Measurements from ENCODE around the gene BCS1L.
A peak's percentile ranks its signal among the peaks of the same experiment; 100 is the strongest.

The BCS1L gene, protein sequence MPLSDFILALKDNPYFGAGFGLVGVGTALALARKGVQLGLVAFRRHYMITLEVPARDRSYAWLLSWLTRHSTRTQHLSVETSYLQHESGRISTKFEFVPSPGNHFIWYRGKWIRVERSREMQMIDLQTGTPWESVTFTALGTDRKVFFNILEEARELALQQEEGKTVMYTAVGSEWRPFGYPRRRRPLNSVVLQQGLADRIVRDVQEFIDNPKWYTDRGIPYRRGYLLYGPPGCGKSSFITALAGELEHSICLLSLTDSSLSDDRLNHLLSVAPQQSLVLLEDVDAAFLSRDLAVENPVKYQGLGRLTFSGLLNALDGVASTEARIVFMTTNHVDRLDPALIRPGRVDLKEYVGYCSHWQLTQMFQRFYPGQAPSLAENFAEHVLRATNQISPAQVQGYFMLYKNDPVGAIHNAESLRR

GRCh38 chr2:218659258-218659987 lies at the start of gene BCS1L, which contains the start of gene ZNF142:
BCS1L (plus strand) TSS chr2:218659683; CDS start chr2:218660988, 1,305 bp downstream.
ZNF142 (minus strand) TSS chr2:218659623; CDS start chr2:218656429, 3,194 bp downstream.
- DNase-seq (ENCODE audit: low spot score): peak; percentile 88

DNA sequence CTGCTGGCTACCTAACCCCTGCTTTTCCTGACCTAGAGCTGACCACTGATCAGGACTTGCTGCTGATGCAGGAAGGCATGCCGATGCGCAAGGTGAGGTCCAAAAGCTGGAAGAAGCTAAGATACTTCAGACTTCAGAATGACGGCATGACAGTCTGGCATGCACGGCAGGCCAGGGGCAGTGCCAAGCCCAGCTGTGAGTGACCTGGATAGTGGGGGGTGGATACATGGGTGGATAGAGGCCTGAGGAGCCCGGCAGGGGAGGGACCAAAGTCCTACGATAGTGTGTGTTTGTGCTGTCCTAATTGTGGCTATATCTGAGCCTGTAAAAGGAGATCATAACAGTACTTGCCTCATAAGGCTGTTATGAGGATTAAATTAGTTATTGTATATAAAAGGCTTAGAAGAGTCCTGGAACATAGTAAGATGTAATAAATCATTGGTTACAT lies 43.6 kb upstream of the BCS1L start:
- DNase-seq (ENCODE audit: low spot score): no peak

- DNase-seq (ENCODE audit: low spot score): no peak
These were observed 41.2 kb upstream of the BCS1L start for GRCh38 chr2:218618102-218618860.

DNA sequence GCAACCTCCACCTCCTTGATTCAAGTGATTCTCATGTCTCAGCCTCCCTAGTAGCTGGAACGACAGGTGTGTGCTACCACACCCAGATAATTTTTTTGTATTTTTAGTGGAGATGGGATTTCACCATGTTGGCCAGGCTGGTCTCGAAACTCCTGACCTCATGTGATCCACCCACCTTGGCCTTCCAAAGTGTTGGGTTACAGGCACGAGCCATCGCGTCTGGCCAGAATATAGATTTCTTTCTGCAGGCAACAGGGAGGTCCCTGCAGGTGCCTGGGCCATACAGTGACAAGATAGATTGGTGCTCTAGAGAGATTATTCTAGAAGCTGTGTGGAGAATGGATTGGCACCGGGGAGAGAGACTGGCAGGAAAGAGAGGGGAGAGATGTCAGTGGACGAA lies 38.5 kb upstream of the BCS1L start:
- DNase-seq (ENCODE audit: low spot score): no peak

GRCh38 chr2:218622606-218623365 lies 36.7 kb upstream of the BCS1L start:
- DNase-seq (ENCODE audit: low spot score): peak; percentile 13

GRCh38 chr2:218623366-218623705 lies 36.1 kb upstream of the BCS1L start:
- DNase-seq (ENCODE audit: low spot score): no peak

GRCh38 chr2:218626369-218626768 lies 33.1 kb upstream of the BCS1L start:
- DNase-seq (ENCODE audit: low spot score): no peak

DNA sequence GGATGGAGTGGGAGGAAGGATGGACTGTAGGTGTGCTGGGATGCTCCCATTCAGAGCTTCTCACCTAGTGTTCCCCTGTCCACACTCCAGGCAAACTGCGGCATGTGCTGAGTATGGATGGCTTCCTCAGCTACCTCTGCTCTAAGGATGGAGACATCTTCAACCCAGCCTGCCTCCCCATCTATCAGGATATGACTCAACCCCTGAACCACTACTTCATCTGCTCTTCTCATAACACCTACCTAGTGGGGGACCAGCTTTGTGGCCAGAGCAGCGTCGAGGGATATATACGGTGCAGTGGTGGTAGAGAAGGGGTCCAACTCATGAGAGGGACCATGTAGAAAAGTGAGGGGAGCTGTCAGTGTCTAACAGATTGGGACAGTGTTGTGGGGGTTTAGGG lies 31.5 kb upstream of the BCS1L start:
- no peak for DNase-seq (ENCODE audit: low spot score)

- DNase-seq (ENCODE audit: low spot score): no peak
These were observed 27.6 kb upstream of the BCS1L start for GRCh38 chr2:218631837-218632236.

DNA sequence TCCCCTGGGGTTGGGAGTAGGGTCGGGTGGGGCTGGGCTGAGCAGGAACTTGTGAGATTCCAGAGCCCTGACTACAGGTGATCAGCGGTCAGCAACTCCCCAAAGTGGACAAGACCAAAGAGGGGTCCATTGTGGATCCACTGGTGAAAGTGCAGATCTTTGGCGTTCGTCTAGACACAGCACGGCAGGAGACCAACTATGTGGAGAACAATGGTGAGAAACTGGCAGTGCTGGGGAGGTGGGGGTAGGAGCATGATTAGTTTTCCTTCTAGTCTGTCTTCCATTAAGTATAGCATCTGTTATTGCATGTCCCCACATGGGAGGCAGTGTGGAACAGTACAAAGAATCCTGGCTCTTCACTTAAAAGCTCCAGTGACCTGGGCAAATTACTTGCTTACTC lies 23.8 kb upstream of the BCS1L start:
- DNase-seq (ENCODE audit: low spot score): no peak

- no peak for DNase-seq (ENCODE audit: low spot score)
These were observed 21.1 kb upstream of the BCS1L start for GRCh38 chr2:218638372-218638771.

GRCh38 chr2:218642121-218642656 lies 17.3 kb upstream of the BCS1L start:
- no peak for DNase-seq (ENCODE audit: low spot score)

GRCh38 chr2:218642786-218643185 lies 16.7 kb upstream of the BCS1L start:
- DNase-seq (ENCODE audit: low spot score): no peak

GRCh38 chr2:218643751-218644310 lies 15.7 kb upstream of the BCS1L start:
- no peak for DNase-seq (ENCODE audit: low spot score)

GRCh38 chr2:218644721-218645120 lies 14.8 kb upstream of the BCS1L start:
- DNase-seq (ENCODE audit: low spot score): no peak

- DNase-seq (ENCODE audit: low spot score): no peak
These were observed 14.4 kb upstream of the BCS1L start for GRCh38 chr2:218645126-218645525.

DNA sequence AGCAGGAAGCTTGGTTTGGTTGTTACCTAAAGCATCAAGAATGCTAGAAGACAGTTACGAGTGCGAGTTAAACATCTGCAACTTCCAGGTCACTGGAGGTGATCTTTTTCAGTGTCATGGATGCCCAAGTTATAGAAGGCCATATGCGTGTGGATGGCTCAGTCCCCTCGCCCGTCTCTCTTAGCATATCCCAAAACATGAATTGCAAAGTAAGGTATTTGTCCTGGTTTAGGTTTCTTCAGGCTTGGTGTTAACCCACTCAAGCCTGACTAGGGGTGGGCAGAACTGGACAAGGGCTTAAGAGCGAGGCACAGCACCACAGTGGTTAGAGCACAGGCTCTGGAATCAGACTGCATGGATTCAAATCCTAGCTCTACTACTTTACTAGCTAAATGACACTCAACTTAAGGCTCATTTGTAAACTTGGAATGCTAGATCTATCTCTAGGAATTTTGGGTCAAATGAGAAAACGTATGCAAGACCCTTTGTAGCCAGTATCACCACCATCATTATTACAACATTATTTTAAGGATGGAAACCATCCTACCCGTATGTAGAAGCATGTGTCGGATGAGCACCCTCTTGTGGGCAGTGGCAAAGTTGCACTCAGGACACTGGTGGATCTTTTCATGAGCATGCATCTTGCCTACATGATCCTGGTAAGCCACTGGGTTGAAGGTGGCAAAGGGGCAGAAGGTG lies 11.2 kb upstream of the BCS1L start:
- peak; percentile 56 for DNase-seq (ENCODE audit: low spot score)

- no peak for DNase-seq (ENCODE audit: low spot score)
These were observed 10.7 kb upstream of the BCS1L start for GRCh38 chr2:218648787-218649100.

DNA sequence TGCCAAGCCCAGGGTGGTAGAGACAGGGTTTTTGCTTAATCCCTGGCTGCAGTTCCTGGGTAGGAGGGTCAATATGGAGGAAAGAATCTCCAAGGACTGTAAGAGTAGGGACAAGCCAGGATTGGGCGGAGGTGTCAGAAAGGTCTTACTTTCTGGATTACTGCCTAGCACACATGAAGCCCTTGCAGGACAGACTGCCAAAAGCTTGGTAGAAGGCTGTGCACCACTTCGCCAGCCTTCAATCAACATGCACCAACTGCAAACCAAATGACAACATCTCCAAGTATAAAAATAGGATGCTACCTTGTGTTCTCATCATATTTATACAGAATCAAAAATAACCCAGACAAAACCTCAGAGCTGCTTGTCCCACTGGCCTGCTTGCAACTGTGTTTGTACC lies 3.7 kb upstream of the BCS1L start:
- DNase-seq (ENCODE audit: low spot score): no peak

DNA sequence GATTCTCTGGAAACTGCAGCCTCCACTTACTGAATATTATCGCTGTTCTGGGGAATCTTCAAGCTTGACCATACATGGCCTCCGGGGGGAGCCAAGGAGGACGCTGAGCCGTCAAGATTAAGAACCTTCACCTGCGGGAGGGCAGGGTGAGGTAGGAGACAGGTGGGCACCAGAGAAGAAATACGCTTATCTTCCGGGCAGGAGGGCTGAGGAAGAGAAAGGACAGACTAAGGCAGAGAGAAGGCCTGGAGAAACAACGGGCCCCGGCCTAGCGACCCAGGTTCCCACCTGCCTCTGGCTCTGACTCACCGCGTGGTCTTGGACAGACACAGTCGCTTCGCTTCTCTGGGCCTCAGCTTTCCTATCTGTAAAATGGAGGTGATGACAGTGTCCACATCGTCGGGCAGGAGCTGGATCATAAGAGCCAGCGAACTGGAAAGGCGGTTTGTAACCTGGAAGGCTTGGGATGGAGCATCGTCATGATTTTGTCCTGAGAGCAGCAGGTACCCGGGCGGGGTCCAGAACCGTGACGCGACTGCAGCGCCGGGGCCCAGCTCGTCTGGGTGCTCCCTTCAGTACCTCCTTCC lies 719 bp upstream of the BCS1L start:
- peak; percentile 20 for DNase-seq (ENCODE audit: low spot score)

All from pons (tissue), 1 donor.